HepG2 (cell line): ENCODE measurements around the gene MBD4. TPM values are rescaled to one million over a fixed set of nuclear protein-coding genes. Genes with fewer than 3 reads are reported as not detected.

Experiments used
- ATF7-NPFF ChIP-seq: sonication (generic); formaldehyde crosslinking; IDR thresholded peaks from 2 replicates; pipeline ENCODE4 v1.8.1; 2023; ENCODE audit warnings: mild to moderate bottlenecking, low read depth, missing genetic modification reagents, moderate library complexity
- PITX1 ChIP-seq: sonication (generic); formaldehyde crosslinking; IDR thresholded peaks from 2 replicates; pipeline ENCODE4 v1.5.1; 2020; ENCODE audit warnings: mild to moderate bottlenecking, missing genetic modification reagents
- RFX5 ChIP-seq: IDR thresholded peaks from 2 replicates; pipeline ENCODE4 v1.6.1; 2011; ENCODE audit warnings: low read depth, low read length, improper control_type of control experiment
- ZFP90 ChIP-seq: sonication (generic); formaldehyde crosslinking; IDR thresholded peaks from 2 replicates; pipeline ENCODE4 v1.8.0; 2022; ENCODE audit warnings: missing genetic modification reagents, mild to moderate bottlenecking, inconsistent platforms, borderline replicate concordance
- ZNF124 ChIP-seq: sonication (generic); formaldehyde crosslinking; IDR thresholded peaks from 2 replicates; pipeline ENCODE4 v1.4.0; 2020; ENCODE audit warnings: missing genetic modification reagents
- ZNF557 ChIP-seq: sonication (generic); formaldehyde crosslinking; IDR thresholded peaks from 2 replicates; pipeline ENCODE4 v1.4.0; 2020; ENCODE audit warnings: missing genetic modification reagents
- ZNF737 ChIP-seq: sonication (generic); formaldehyde crosslinking; IDR thresholded peaks from 2 replicates; pipeline ENCODE4 v1.5.0; 2020; ENCODE audit warnings: missing genetic modification reagents, mild to moderate bottlenecking, borderline replicate concordance
- ZNF850 ChIP-seq: sonication (generic); formaldehyde crosslinking; conservative IDR thresholded peaks from 2 replicates; pipeline ENCODE4 v1.9.0; 2021; ENCODE audit warnings: mild to moderate bottlenecking, missing genetic modification reagents
- polyA plus RNA-seq, 8 experiments: library from polyadenylated mRNA; depleted of rRNA in 3 of 8; stranded (reverse) in 7 of 8; unstranded in 1 of 8; fragments of >200 nt; fragmentation: Illumina TruSeq in 4 of 8; extraction: Trizol in 4 of 8; gene quantifications; 2 replicates each; pipeline versions ENCODE4 v1.2.1 to v1.2.3, GENCODE V29; 2011 to 2016; ENCODE audit warnings: low read depth in 4 of 8, missing spikeins in 1 of 8, mixed read lengths in 1 of 8; ENCODE audit not compliant: insufficient read depth in 1 of 8
- total RNA-seq, 5 experiments: library from RNA; depleted of rRNA; stranded (reverse); fragments of >200 nt; fragmentation: Illumina TruSeq; extraction: Trizol; gene quantifications; 2 replicates each; pipeline ENCODE4 v1.2.3, GENCODE V29; 2016; ENCODE audit warnings: low read depth in 1 of 5
- TF ChIP-seq, protein P1 (sequence below), 2 experiments: sonication (generic) in 1 of 2; formaldehyde crosslinking in 1 of 2; IDR thresholded peaks; 2 replicates each; pipeline versions ENCODE4 v1.6.1 to v1.9.0; 2014 to 2022; ENCODE audit warnings: antibody characterized with exemption in 1 of 2, borderline replicate concordance in 1 of 2, inconsistent platforms in 1 of 2, low read depth in 1 of 2, missing genetic modification reagents in 1 of 2
- TF ChIP-seq, protein P2 (sequence below): sonication (generic); formaldehyde crosslinking; IDR thresholded peaks from 2 replicates; pipeline ENCODE4 v1.4.0; 2020; ENCODE audit warnings: missing genetic modification reagents, borderline replicate concordance
- TF ChIP-seq, protein P3 (sequence below): sonication (generic); formaldehyde crosslinking; IDR thresholded peaks from 2 replicates; pipeline ENCODE4 v1.5.1; 2020; ENCODE audit warnings: mild to moderate bottlenecking, missing genetic modification reagents, moderate library complexity
- TF ChIP-seq, protein P4 (sequence below): sonication (generic); formaldehyde crosslinking; IDR thresholded peaks from 2 replicates; pipeline ENCODE4 v1.8.0; 2022; ENCODE audit warnings: mild to moderate bottlenecking, missing genetic modification reagents, moderate library complexity

Gene MBD4
- total and polyA plus RNA-seq, 2 of the 13 experiments (the other 11 are each of a cell fraction or from before 2014, with no cell fraction given): 14.9 to 25.3 TPM

DNA sequence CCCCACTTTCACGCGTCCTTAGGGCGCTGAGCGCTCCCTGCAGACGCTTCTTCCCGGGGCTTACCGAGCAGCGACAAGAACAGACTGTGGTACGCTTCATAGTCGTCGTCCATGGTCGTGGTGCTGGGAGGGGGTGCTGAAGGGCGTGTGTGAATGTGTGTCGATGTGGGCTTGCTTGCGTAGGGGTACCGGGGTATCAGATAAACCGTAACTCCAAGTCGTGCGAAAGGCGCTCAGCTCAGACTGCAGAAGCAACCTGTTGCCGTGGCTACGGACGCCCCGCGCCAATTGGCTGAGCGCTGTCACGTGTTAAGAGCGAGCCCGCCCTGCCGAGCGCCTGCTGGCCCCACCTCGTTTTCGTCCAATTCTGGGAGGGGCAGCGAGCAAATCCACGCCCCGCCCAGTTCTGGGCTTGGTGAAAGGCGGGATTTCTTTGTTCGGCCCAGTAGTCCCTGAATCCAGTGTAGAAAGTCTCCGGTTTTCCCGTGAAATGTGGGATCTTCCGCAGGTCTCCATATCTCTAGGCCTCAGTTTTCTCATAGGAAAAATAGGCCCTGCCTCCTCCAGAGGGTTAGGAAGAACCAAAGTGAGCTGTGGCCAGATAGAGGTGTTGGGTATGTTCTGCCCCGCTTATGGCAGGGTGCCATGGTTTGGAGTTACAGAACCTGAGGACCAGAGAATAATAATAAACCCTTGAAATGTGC, 11.2 kb downstream of the MBD4 start, which contains the start of gene EFCAB12 (continued):
- TF ChIP-seq, protein P1, sequence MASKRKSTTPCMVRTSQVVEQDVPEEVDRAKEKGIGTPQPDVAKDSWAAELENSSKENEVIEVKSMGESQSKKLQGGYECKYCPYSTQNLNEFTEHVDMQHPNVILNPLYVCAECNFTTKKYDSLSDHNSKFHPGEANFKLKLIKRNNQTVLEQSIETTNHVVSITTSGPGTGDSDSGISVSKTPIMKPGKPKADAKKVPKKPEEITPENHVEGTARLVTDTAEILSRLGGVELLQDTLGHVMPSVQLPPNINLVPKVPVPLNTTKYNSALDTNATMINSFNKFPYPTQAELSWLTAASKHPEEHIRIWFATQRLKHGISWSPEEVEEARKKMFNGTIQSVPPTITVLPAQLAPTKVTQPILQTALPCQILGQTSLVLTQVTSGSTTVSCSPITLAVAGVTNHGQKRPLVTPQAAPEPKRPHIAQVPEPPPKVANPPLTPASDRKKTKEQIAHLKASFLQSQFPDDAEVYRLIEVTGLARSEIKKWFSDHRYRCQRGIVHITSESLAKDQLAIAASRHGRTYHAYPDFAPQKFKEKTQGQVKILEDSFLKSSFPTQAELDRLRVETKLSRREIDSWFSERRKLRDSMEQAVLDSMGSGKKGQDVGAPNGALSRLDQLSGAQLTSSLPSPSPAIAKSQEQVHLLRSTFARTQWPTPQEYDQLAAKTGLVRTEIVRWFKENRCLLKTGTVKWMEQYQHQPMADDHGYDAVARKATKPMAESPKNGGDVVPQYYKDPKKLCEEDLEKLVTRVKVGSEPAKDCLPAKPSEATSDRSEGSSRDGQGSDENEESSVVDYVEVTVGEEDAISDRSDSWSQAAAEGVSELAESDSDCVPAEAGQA (IDR thresholded peaks at IDR 0.05; ENCODE audit: low read depth): no peak
- TF ChIP-seq, protein P1 (CRISPR knock-in tag; IDR thresholded peaks at IDR 0.05; ENCODE audit: borderline replicate concordance): peak; percentile 58; the same call in 1 of the 2 replicates
- TF ChIP-seq PITX1 (CRISPR knock-in tag): peak; percentile 29; the same call in 1 of the 2 replicates
- TF ChIP-seq, protein P2, sequence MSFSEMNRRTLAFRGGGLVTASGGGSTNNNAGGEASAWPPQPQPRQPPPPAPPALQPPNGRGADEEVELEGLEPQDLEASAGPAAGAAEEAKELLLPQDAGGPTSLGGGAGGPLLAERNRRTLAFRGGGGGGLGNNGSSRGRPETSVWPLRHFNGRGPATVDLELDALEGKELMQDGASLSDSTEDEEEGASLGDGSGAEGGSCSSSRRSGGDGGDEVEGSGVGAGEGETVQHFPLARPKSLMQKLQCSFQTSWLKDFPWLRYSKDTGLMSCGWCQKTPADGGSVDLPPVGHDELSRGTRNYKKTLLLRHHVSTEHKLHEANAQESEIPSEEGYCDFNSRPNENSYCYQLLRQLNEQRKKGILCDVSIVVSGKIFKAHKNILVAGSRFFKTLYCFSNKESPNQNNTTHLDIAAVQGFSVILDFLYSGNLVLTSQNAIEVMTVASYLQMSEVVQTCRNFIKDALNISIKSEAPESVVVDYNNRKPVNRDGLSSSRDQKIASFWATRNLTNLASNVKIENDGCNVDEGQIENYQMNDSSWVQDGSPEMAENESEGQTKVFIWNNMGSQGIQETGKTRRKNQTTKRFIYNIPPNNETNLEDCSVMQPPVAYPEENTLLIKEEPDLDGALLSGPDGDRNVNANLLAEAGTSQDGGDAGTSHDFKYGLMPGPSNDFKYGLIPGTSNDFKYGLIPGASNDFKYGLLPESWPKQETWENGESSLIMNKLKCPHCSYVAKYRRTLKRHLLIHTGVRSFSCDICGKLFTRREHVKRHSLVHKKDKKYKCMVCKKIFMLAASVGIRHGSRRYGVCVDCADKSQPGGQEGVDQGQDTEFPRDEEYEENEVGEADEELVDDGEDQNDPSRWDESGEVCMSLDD: peak; percentile 33; the same call in 1 of the 2 replicates
- peak; percentile 63; the same call in 1 of the 2 replicates for TF ChIP-seq ZNF557 (CRISPR knock-in tag)
- no peak for TF ChIP-seq ZNF850 (CRISPR knock-in tag)
- TF ChIP-seq, protein P3, sequence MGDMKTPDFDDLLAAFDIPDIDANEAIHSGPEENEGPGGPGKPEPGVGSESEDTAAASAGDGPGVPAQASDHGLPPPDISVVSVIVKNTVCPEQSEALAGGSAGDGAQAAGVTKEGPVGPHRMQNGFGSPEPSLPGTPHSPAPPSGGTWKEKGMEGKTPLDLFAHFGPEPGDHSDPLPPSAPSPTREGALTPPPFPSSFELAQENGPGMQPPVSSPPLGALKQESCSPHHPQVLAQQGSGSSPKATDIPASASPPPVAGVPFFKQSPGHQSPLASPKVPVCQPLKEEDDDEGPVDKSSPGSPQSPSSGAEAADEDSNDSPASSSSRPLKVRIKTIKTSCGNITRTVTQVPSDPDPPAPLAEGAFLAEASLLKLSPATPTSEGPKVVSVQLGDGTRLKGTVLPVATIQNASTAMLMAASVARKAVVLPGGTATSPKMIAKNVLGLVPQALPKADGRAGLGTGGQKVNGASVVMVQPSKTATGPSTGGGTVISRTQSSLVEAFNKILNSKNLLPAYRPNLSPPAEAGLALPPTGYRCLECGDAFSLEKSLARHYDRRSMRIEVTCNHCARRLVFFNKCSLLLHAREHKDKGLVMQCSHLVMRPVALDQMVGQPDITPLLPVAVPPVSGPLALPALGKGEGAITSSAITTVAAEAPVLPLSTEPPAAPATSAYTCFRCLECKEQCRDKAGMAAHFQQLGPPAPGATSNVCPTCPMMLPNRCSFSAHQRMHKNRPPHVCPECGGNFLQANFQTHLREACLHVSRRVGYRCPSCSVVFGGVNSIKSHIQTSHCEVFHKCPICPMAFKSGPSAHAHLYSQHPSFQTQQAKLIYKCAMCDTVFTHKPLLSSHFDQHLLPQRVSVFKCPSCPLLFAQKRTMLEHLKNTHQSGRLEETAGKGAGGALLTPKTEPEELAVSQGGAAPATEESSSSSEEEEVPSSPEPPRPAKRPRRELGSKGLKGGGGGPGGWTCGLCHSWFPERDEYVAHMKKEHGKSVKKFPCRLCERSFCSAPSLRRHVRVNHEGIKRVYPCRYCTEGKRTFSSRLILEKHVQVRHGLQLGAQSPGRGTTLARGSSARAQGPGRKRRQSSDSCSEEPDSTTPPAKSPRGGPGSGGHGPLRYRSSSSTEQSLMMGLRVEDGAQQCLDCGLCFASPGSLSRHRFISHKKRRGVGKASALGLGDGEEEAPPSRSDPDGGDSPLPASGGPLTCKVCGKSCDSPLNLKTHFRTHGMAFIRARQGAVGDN (CRISPR knock-in tag): peak; percentile 73
- peak; percentile 44; the same call in 1 of the 2 replicates for TF ChIP-seq ZFP90 (CRISPR knock-in tag)
- TF ChIP-seq RFX5: no peak
- TF ChIP-seq ZNF737: no peak
- peak; percentile 41; the same call in 1 of the 2 replicates for TF ChIP-seq ZNF124 (CRISPR knock-in tag)
- TF ChIP-seq, protein P4, sequence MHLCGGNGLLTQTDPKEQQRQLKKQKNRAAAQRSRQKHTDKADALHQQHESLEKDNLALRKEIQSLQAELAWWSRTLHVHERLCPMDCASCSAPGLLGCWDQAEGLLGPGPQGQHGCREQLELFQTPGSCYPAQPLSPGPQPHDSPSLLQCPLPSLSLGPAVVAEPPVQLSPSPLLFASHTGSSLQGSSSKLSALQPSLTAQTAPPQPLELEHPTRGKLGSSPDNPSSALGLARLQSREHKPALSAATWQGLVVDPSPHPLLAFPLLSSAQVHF (CRISPR knock-in tag): no peak
- TF ChIP-seq ATF7-NPFF (CRISPR knock-in tag): peak; percentile 50; the same call in 1 of the 2 replicates
